Suppressor macrophage (primary cell): ENCODE measurements around the gene MYH9.

Experiments
- DNase-seq, 4 experiments: peaks; one replicate each; pipeline ENCODE4 v3.0.0-alpha.2; 2020 to 2022

MYH9 gene

GRCh38 chr22:36367479-36367878, 20.3 kb downstream of the MYH9 start:
- DNase-seq = peak in 2 of 4 experiments; percentile 45 to 50

GRCh38 chr22:36367066-36367465, 20.7 kb downstream of the MYH9 start:
- DNase-seq = no peak

DNA sequence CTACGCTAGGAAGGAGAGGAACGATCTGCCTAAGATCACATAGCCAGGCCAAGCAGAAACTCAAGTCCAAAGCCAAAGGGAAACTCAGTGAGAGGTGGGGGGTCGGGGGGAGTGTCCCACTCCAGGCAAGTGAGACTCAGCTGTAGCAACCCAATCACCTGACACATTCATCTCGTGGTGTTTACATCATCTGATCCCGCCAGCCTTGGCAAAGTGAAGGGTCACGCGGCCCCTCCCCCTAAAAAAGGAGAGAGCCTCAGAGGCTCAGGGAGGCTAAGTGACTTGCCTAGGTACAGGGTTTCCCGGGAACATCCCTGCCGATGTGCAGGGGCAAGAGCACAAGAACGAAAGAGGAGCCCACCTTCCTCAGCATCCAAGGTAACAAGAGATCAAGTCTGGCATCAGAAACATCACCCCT, 21.5 kb downstream of the MYH9 start:
- DNase-seq = peak in 2 of 4 experiments; percentile 31 to 42

- peak; percentile 88 to 95 (median 88) for DNase-seq
Observed at GRCh38 chr22:36365020-36365411, 22.8 kb downstream of the MYH9 start.

- DNase-seq = no peak
Observed at GRCh38 chr22:36364255-36365019, 23.3 kb downstream of the MYH9 start.

GRCh38 chr22:36363349-36363981, 24.3 kb downstream of the MYH9 start:
- no peak for DNase-seq

DNA sequence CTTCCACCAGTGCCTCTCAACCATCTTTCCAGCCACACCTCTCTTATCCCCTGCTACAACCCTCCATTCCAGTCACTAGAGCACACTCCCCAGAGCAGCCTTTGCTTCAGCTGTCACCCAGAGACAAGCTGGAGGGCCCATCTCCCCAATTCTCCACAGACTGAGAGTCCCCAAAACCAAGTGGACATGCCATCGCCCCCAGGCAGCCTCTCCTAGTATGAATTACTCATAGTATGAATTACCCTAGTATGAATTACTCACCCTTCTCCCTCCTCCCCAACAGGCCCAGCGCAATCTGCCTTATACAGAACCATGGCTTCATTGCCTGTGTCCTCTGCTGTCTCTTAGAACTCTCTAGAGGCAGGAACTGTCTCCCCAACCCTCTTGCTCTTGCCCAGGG, 24.8 kb downstream of the MYH9 start:
- peak in 1 of 4 experiments; percentile 49 for DNase-seq

DNA sequence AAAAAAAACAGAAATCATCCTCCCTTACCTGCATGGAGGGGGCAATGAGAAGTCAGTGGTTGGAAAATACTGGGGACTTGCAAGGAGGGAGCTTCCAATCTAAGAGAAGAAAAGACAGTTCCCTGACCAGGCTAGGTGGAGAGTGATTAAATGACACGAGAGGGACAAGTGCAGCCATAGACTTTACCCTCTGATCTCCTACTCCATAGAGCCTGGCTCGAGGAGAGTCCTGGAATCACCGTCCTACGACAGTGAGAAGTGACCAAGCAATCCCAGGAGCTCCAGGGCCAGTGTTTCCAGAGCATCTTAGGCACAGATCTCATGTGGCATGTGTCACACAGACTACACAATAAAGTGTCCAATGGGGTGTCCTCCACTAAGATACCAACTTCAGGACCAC, 25.7 kb downstream of the MYH9 start:
- no peak for DNase-seq

- DNase-seq = no peak
Observed at GRCh38 chr22:36360871-36361383, 26.8 kb downstream of the MYH9 start.

DNA sequence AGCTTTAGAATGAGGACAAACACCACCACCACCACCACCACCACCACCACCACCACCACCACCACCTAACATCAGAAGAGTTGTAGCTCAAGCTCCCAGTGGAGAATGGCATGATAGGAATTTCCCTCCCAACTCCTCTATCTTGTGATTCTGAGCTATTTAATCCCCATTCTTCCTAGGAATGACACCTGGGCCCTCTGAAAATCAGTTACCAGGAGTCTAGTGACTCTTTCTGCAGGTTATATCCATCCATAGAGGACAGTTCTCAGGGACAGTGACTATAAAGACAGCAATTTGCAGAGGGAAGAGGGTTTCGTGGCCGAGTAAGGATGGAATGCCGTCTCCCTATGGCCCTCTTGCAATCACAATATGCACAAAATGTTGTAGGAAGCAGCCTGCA, 27.8 kb downstream of the MYH9 start:
- no peak for DNase-seq

- DNase-seq = no peak
Observed at GRCh38 chr22:36359470-36359996, 28.2 kb downstream of the MYH9 start.

GRCh38 chr22:36358533-36359469, 29.0 kb downstream of the MYH9 start:
- DNase-seq = peak; percentile 53 to 66 (median 62)

DNA sequence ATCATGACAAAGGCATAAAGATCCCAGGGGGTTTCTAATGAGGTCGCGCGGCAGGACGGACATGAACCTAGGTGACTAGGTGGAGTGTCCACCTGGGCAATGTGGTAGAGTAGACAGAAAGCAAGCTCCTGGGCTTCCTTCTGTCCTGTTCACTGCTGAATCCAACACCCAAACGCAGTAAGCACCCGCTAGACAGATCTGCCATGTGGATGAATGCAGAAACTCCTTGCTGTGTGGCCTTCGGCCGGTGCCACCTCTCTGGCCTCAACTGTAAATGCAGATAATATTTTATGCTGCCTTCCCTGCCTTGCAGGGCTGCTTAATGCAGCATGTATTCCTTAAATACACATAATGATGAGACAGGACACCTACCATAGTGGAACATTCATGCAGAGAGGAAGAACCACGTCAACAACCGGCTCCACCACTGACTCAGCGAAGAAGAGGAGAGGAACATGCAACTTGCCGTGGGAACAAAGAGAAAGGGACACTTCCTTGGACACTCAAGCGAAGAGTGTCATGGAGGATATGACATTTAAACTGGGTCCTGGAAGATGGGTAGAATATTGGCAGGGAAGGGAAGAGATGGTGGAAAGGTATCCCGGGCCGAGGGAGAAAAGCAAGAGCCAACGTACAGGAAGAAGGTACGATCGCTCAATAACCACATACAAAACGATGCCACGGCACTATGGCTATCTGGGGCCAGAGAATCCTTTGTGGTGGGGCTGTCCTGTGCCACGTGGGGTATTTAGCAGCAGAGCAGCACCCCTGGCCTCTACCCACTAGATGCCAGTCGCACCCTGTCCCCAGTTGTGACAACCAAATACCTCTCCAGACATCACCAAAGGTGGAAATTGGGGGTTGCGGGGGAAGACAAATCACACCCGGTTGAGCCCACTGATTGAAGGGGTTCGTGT, 30.8 kb downstream of the MYH9 start:
- DNase-seq = peak; percentile 68 to 86 (median 82)

DNA sequence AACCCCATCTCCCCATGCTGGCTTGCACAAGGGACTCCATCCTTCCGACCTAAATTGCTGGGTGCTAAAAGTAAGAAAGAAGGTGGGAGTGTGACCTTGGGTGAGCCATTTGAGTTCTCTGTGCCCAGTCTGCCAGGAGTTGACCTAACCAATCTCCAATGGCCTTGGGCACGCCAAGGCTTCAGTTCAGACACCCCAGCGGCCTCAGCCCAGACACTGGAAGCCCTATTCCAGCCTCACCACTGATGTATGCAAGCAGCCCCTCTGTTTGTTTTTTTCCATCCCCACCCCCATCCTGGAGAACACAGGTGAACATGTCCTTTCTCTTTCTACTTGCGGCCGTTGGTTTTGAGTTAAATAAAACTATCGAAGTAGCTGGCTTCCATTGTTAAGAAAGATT, 31.9 kb downstream of the MYH9 start:
- DNase-seq = no peak

- no peak for DNase-seq
Observed at GRCh38 chr22:36355362-36355761, 32.4 kb downstream of the MYH9 start.

DNA sequence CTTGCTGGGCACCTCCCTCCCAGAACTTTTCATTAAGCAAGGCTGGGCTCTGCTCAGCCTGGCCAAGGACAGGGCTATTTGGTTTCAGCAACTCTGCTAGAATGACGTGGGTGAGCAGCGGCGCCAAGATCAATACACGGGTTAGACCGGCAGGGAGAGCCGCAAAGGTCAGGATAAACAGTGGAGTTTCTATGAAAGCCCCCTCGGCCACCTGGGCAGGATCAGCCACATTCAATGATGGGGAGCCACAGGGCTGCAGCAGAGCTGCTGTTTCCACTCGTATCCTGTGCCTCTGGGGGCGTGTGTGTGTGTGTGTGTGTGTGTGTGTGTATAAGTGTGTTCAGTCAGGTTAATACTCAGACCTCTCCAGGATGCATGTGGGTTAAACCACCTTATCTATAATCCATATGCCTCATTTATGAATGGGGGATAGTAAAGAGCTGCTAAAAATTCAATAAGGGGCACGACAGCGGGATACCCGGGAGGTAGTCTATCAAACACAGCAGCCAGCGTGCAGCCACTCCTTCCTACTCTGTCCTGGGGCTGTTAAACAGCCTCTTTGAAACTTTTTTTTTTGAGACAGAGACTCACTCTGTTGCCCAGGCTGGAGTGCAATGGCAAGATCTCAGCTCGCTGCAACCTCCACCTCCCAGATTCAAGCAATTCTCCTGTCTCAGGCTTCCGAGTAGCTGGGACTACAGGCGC, 34.8 kb downstream of the MYH9 start:
- DNase-seq = no peak

GRCh38 chr22:36351921-36352802, 35.6 kb downstream of the MYH9 start:
- no peak for DNase-seq

DNA sequence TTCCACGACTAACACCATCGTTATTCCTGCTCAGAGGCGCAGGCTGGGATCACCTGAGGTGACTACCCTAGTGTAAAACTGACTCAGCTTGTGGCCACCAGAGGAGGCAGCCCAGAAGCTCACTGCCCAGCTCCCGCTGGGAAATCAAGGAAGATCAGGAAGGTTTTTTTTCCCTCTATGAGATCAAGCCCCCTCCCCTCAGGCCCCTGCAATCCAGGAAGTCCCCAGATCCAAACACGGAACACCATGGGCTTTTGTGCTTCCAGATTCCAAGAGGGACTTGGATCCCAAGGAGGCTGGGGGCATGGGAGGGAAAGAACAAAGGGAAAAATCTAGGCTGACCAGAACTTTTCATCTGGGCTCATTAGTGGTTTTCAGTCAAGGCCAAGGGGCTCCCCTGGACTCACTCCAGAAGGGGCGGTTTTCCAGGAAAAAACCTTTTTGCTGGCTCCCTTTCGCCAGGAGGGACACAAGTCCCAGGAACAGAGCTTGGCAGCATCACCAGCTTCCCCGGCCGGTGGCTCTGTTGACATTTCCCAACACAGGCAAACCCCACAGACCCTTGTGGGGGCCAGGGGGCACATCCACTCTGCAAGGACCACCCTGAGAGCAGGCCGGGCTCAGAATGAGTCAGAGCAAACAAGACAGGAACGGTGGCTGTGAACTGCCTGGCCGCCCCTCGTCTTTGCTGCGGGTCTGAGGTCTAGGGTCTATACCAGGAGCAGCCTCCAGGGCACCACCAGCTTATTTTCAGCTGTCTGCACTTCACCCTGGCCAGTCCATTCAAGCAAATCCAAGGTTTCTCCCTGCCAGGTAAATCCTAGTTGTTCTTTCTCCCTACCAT, 36.8 kb downstream of the MYH9 start:
- DNase-seq = no peak

- no peak for DNase-seq
Observed at GRCh38 chr22:36349726-36350125, 38.0 kb downstream of the MYH9 start.
